ENCODE results near the gene TBCCD1. TPM values are rescaled to one million over a fixed set of nuclear protein-coding genes. Genes with fewer than 3 reads are reported as not detected.

TBCCD1 gene
- total RNA-seq, 4 donors from 2014 or later = 9.9 to 13.2 (median 11.5) TPM

DNA sequence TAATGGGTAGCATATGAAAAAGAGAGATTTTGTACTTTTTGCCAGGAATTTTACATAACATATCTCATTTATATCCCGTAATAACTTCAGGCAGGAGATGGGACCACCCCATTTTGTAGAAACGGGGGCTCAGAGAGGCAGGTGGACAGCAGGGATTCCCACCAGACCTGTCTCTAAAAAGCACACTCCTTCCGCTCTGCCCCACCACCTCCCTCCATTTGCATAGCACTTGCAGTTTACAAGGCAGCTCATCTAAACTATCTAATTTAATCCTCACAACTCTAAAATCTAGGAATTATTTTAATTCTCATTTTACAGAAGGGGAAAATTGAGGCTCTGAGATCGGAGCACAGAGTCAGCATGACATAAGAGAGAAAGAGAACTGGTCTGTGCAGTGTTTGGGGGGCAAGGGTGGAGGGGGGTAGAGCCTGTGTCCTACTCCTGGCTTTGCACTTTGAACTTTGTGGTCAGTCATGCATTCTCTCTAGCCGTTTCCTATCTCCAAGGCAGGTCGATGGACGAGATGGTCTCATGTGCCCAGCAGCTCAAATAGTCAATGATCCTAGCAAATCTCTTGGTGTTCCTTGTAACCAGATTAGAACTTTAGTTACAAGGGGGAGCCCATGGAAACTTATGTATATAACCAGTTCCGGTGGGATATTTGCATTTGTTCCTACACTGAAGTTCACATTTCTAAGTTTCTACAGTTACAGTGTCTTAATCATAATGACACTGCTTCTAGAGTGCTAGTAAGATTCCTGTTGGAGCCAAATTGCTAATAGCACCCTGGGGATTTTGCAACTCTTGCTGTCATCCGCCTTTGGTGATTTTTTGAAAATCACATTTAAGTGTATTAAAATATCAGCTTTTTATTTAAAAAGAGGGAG lies 41.5 kb downstream of the TBCCD1 start:
- 80% methylated on average over 9 of the region's 9 CpGs for WGBS
- TF ChIP-seq POLR2A (IDR thresholded peaks at IDR 0.05; ENCODE audit: low read depth) (no peak), POLR2AphosphoS5 (IDR thresholded peaks at IDR 0.05) (no peak), EP300 (IDR thresholded peaks at IDR 0.05) (no peak), CTCF (IDR thresholded peaks at IDR 0.05) (no peak)

DNA sequence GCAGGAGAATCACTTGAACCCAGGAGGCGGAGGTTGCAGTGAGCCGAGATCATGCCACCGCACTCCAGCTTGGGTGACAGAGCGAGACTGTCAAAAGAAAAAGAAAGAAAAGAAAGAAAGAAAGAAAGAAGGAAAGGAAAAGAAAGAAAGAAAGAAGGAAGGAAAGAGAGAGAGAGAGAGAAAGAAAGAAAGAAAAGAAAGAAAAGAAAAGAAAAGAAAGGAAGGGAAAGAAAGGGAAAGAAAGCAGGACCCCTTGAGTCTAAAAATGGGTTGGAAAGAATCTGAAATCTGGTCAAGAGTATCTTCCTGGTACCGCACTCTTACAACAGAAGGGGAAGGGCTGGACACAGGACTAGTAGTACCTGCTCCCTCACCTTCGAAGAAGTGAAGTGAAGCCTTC lies 42.5 kb downstream of the TBCCD1 start:
- Histone ChIP-seq H3K9me3 (no peaks in the 10 kb centered on the region), H3K4me1 (no peaks in the 10 kb centered on the region), H3K27me3 (no peaks in the 10 kb centered on the region), H3K36me3 (no peaks in the 10 kb centered on the region), H3K27ac (replicated peaks in 1 of 4) (no peak overlapping the region), H3K4me3 (no peak overlapping the region)
- TF ChIP-seq EP300 (IDR thresholded peaks at IDR 0.05) = no peak
- no peak for TF ChIP-seq POLR2AphosphoS5 (IDR thresholded peaks at IDR 0.05)
- no peak for TF ChIP-seq CTCF (IDR thresholded peaks at IDR 0.05)
- TF ChIP-seq POLR2A (IDR thresholded peaks at IDR 0.05; ENCODE audit: low read depth) = no peak
- WGBS = 92% methylated on average over 6 of the region's 6 CpGs
- intact Hi-C loops (cut with DNase I) = no loop called here
- DNase-seq (ENCODE audit: extremely low spot score) = no peak

More for the DNA sequence above, 41.5 kb downstream of the TBCCD1 start:
- Histone ChIP-seq H3K4me1 (no peaks in the 10 kb centered on the region), H3K27me3 (no peaks in the 10 kb centered on the region), H3K27ac (replicated peaks in 1 of 4) (no peak overlapping the region), H3K36me3 (no peaks in the 10 kb centered on the region), H3K4me3 (no peak overlapping the region), H3K9me3 (no peaks in the 10 kb centered on the region)
- intact Hi-C loops (cut with DNase I) = no loop called here
- DNase-seq (ENCODE audit: extremely low spot score) = no peak

DNA sequence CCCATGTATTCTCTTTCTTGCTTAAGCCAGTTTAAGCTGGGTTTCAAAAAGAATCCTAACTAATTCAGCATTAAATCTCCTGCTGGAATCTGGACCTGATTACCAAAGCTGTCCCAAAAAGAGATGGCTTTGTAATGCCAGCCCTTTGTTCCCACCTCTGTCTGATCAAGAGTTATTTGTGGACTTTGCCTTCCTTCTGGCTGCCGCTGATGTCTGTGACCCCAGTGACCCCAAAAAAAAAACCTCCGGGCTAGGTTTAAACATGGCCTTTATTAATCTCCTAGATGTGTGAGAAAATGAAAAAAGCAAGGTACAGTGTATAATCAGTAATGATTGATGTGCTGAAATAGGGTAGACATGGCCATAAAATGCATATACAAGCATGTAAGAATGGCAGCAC lies 43.7 kb downstream of the TBCCD1 start:
- no peaks in the 10 kb centered on the region for H3K36me3 ChIP-seq
- H3K4me1 ChIP-seq = no peaks in the 10 kb centered on the region
- no peaks in the 10 kb centered on the region for H3K27me3 ChIP-seq
- 45% methylated on average over 2 of the region's 2 CpGs for WGBS
- DNase-seq (ENCODE audit: extremely low spot score) = no peak
- intact Hi-C loops (cut with DNase I) = no loop called here
- TF ChIP-seq CTCF (IDR thresholded peaks at IDR 0.05) = no peak
- no peak overlapping the region for H3K27ac ChIP-seq (replicated peaks in 1 of 4)
- no peak overlapping the region for H3K4me3 ChIP-seq
- H3K9me3 ChIP-seq = no peaks in the 10 kb centered on the region

GRCh38 chr3:186523022-186523421 lies 44.1 kb downstream of the TBCCD1 start:
- TF ChIP-seq POLR2AphosphoS5 (IDR thresholded peaks at IDR 0.05) (no peak), EP300 (IDR thresholded peaks at IDR 0.05) (no peak), CTCF (IDR thresholded peaks at IDR 0.05) (no peak), POLR2A (IDR thresholded peaks at IDR 0.05; ENCODE audit: low read depth) (no peak)
- WGBS = 94% methylated on average over 6 of the region's 6 CpGs
- H3K36me3 ChIP-seq = no peaks in the 10 kb centered on the region
- no peak for DNase-seq (ENCODE audit: extremely low spot score)
- no peaks in the 10 kb centered on the region for H3K9me3 ChIP-seq
- no peak overlapping the region for H3K4me3 ChIP-seq
- intact Hi-C loops (cut with DNase I) = no loop called here
- H3K27me3 ChIP-seq = no peaks in the 10 kb centered on the region
- H3K4me1 ChIP-seq = no peaks in the 10 kb centered on the region
- H3K27ac ChIP-seq (replicated peaks in 1 of 4) = no peak overlapping the region

Measured in esophagus muscularis mucosa (tissue), 4 donors.